GM23248 (cell line): ENCODE data around the gene GNPTAB. TPM values are rescaled to one million over a fixed set of nuclear protein-coding genes. Genes with fewer than 3 reads are reported as not detected.

Source experiments
- DNase-seq: peaks from one replicate; pipeline ENCODE4 v3.0.0-alpha.2; 2015
- H2AFZ ChIP-seq: fragments of 200-600 bp; sonication (generic); 2 replicates; pipeline ENCODE4 v1.6.1; 2016; ENCODE audit warnings: antibody characterized with exemption
- H3F3A ChIP-seq: fragments of 200-600 bp; sonication (generic); 2 replicates; pipeline ENCODE4 v1.6.1; 2016; ENCODE audit warnings: mild to moderate bottlenecking, antibody characterized with exemption, mixed run types; ENCODE audit not compliant: insufficient read depth
- H3K27ac ChIP-seq: fragments of 200-600 bp; sonication (generic); 2 replicates; pipeline ENCODE4 v1.5.1; 2016; ENCODE audit warnings: mild to moderate bottlenecking
- H3K27me3 ChIP-seq: fragments of 200-600 bp; sonication (generic); replicated peaks from 2 replicates; pipeline ENCODE4 v1.6.1; 2016; ENCODE audit warnings: mild to moderate bottlenecking; ENCODE audit not compliant: insufficient read depth
- H3K36me3 ChIP-seq: fragments of 200-600 bp; sonication (generic); 2 replicates; pipeline ENCODE4 v1.6.1; 2016; ENCODE audit warnings: low read depth, mild to moderate bottlenecking
- H3K4me1 ChIP-seq: fragments of 200-600 bp; sonication (generic); 2 replicates; pipeline ENCODE4 v1.6.1; 2016; ENCODE audit warnings: mild to moderate bottlenecking; ENCODE audit not compliant: insufficient read depth
- H3K4me2 ChIP-seq: fragments of 200-600 bp; sonication (generic); one replicate; pipeline ENCODE4 v1.6.1; 2016; ENCODE audit warnings: mild to moderate bottlenecking; ENCODE audit not compliant: unreplicated experiment
- H3K4me3 ChIP-seq: fragments of 200-600 bp; sonication (generic); 2 replicates; pipeline ENCODE4 v1.5.1; 2016; ENCODE audit warnings: mild to moderate bottlenecking
- H3K79me2 ChIP-seq: fragments of 200-600 bp; sonication (generic); 2 replicates; pipeline ENCODE4 v1.6.1; 2016; ENCODE audit warnings: mild to moderate bottlenecking; ENCODE audit not compliant: insufficient read depth
- H3K9ac ChIP-seq: fragments of 200-600 bp; sonication (generic); 2 replicates; pipeline ENCODE4 v1.6.1; 2016; ENCODE audit warnings: mild to moderate bottlenecking
- H3K9me2 ChIP-seq: fragments of 200-600 bp; sonication (generic); 2 replicates; pipeline ENCODE4 v1.6.1; 2016; ENCODE audit warnings: mixed run types, mild to moderate bottlenecking, moderate library complexity; ENCODE audit not compliant: insufficient read depth
- H3K9me3 ChIP-seq: fragments of 200-600 bp; sonication (generic); one replicate; pipeline ENCODE4 v1.6.1; 2017; ENCODE audit warnings: low read depth
- H4K20me1 ChIP-seq: fragments of 200-600 bp; sonication (generic); 2 replicates; pipeline ENCODE4 v1.6.0; 2016; ENCODE audit not compliant: insufficient read depth
- EZH2 ChIP-seq: fragments of 200-600 bp; sonication (generic); IDR thresholded peaks from 2 replicates; pipeline ENCODE4 v1.6.1; 2018; ENCODE audit warnings: antibody characterized with exemption, mild to moderate bottlenecking; ENCODE audit not compliant: insufficient read depth, poor library complexity, severe bottlenecking
- EZH2phosphoT487 ChIP-seq: fragments of 200-600 bp; sonication (generic); IDR thresholded peaks from 2 replicates; pipeline ENCODE4 v1.6.1; 2018; ENCODE audit warnings: antibody characterized with exemption, moderate library complexity, mild to moderate bottlenecking, low read depth; ENCODE audit not compliant: insufficient read depth
- WGBS, 2 experiments: methylation state at CpG; one replicate each; pipeline ENCODE4 v1.1.6; 2015 to 2017; ENCODE audit warnings: low lambda C conversion rate in 2 of 2, low coverage in 1 of 2; ENCODE audit errors: missing lambda C conversion rate in 2 of 2; 5-methylcytosine and 5-hydroxymethylcytosine counted together
- in situ Hi-C: fragments of 300-500 bp; cut with MboI; formaldehyde crosslinking; loops from 2 replicates; pipeline ENCODE4 v1.15.0; 2020
- polyA plus RNA-seq: library from polyadenylated mRNA; unstranded; fragments of >200 nt; fragmentation: Nextera tagmentation; extraction: Ambion mirVana; gene quantifications from 2 replicates; pipeline ENCODE4 v1.2.1, GENCODE V29; 2016
- total RNA-seq: library from RNA; depleted of rRNA; stranded (reverse); fragments of >200 nt; shearing (Covaris generic); gene quantifications from 2 replicates; pipeline ENCODE4 v1.2.3, GENCODE V29; 2014

The GNPTAB gene
- total and polyA plus RNA-seq, 2 experiments from 2014 or later: 20.6 to 23.3 TPM

GRCh38 chr12:101729842-101730241 is 100.9 kb downstream of the GNPTAB start:
- Histone ChIP-seq H3K9ac (no peak overlapping the region), H3K4me3 (no peak overlapping the region), H3K36me3 (peaks cover 32% of the 10 kb centered on the region), H3K9me2 (no peaks in the 10 kb centered on the region), H4K20me1 (no peaks in the 10 kb centered on the region), H3K9me3 (no peaks in the 10 kb centered on the region), H3K4me1 (no peaks in the 10 kb centered on the region), H2AFZ (no peak overlapping the region), H3K4me2 (no peak overlapping the region), H3K79me2 (no peaks in the 10 kb centered on the region), H3K27me3 (no peaks in the 10 kb centered on the region), H3F3A (no peaks in the 10 kb centered on the region), H3K27ac (no peak overlapping the region)
- in situ Hi-C loops: no loop called here
- no peak for DNase-seq
- no peak for TF ChIP-seq EZH2phosphoT487
- TF ChIP-seq EZH2: no peak

GRCh38 chr12:101727098-101727497 is 103.7 kb downstream of the GNPTAB start:
- H3K9me2 ChIP-seq: no peaks in the 10 kb centered on the region
- H3K36me3 ChIP-seq: peaks cover 23% of the 10 kb centered on the region
- no peaks in the 10 kb centered on the region for H3K4me1 ChIP-seq
- H4K20me1 ChIP-seq: no peaks in the 10 kb centered on the region
- no peaks in the 10 kb centered on the region for H3K9me3 ChIP-seq
- no peak for TF ChIP-seq EZH2
- TF ChIP-seq EZH2phosphoT487: no peak
- no peak overlapping the region for H3K27ac ChIP-seq
- no peaks in the 10 kb centered on the region for H3F3A ChIP-seq
- H3K4me2 ChIP-seq: no peak overlapping the region
- in situ Hi-C loops: no loop called here
- no peaks in the 10 kb centered on the region for H3K79me2 ChIP-seq
- DNase-seq: no peak
- H3K27me3 ChIP-seq: no peaks in the 10 kb centered on the region
- no peak overlapping the region for H3K9ac ChIP-seq
- no peak overlapping the region for H3K4me3 ChIP-seq
- H2AFZ ChIP-seq: no peak overlapping the region

GRCh38 chr12:101722392-101722791 is 108.4 kb downstream of the GNPTAB start:
- Histone ChIP-seq H3F3A (no peaks in the 10 kb centered on the region), H3K9me3 (no peaks in the 10 kb centered on the region), H3K9me2 (no peaks in the 10 kb centered on the region), H3K4me2 (no peak overlapping the region), H3K9ac (no peak overlapping the region), H3K4me1 (no peaks in the 10 kb centered on the region), H3K27ac (no peak overlapping the region), H3K4me3 (no peak overlapping the region), H4K20me1 (no peaks in the 10 kb centered on the region), H3K79me2 (no peaks in the 10 kb centered on the region), H3K27me3 (no peaks in the 10 kb centered on the region), H3K36me3 (peaks cover 8% of the 10 kb centered on the region; the same call in 1 of the 2 replicates), H2AFZ (no peak overlapping the region)
- TF ChIP-seq EZH2phosphoT487: no peak
- TF ChIP-seq EZH2: no peak
- in situ Hi-C loops: no loop called here
- 96% methylated on average over 4 of the region's 4 CpGs for WGBS, 2 experiments
- no peak for DNase-seq

GRCh38 chr12:101720118-101720517 is 110.6 kb downstream of the GNPTAB start:
- Histone ChIP-seq H3K4me2 (no peak overlapping the region), H3F3A (no peaks in the 10 kb centered on the region), H3K9me2 (no peaks in the 10 kb centered on the region), H2AFZ (no peak overlapping the region), H4K20me1 (no peaks in the 10 kb centered on the region), H3K79me2 (no peaks in the 10 kb centered on the region), H3K4me3 (no peak overlapping the region), H3K36me3 (no peaks in the 10 kb centered on the region; the same call in 1 of the 2 replicates), H3K27ac (no peak overlapping the region), H3K4me1 (no peaks in the 10 kb centered on the region), H3K27me3 (no peaks in the 10 kb centered on the region), H3K9ac (no peak overlapping the region), H3K9me3 (no peaks in the 10 kb centered on the region)
- TF ChIP-seq EZH2phosphoT487 (no peak), EZH2 (no peak)
- in situ Hi-C loops: no loop called here
- no peak for DNase-seq

- peak; percentile 8 for DNase-seq
- Histone ChIP-seq H3K27me3 (no peaks in the 10 kb centered on the region), H3F3A (no peaks in the 10 kb centered on the region), H3K9me3 (no peaks in the 10 kb centered on the region), H3K79me2 (no peaks in the 10 kb centered on the region), H3K4me3 (no peak overlapping the region), H2AFZ (no peak overlapping the region), H4K20me1 (no peaks in the 10 kb centered on the region), H3K27ac (no peak overlapping the region), H3K9me2 (no peaks in the 10 kb centered on the region), H3K4me2 (no peak overlapping the region), H3K9ac (no peak overlapping the region), H3K4me1 (no peaks in the 10 kb centered on the region), H3K36me3 (no peaks in the 10 kb centered on the region; the same call in 1 of the 2 replicates)
- in situ Hi-C loops: no loop called here
- TF ChIP-seq EZH2phosphoT487: no peak
- TF ChIP-seq EZH2: no peak
Observed at GRCh38 chr12:101719566-101719965, 111.2 kb downstream of the GNPTAB start.
